ENCODE results near the gene ACSL5.
A peak's percentile ranks its signal among the peaks of the same experiment; 100 is the strongest.
"Not testable (repeated sequence)": the region's sequence is repeated elsewhere in the genome, so short reads cannot be mapped to it uniquely, and the experiment has no call there.

Gene ACSL5

GRCh38 chr10:112448888-112449287, 75.0 kb downstream of the ACSL5 start:
- no peak overlapping the region for H3K4me3 ChIP-seq (replicated peaks; ENCODE audit: low read depth, low read length)

GRCh38 chr10:112454910-112455779, 81.2 kb downstream of the ACSL5 start:
- TF ChIP-seq CTCF (IDR thresholded peaks at IDR 0.05; ENCODE audit: insufficient read depth, low read length, poor library complexity, severe bottlenecking), result no peak
- DNase-seq (ENCODE audit: extremely low read depth, insufficient read length), result no peak
- Histone ChIP-seq H3K27me3 (replicated peaks; ENCODE audit: control insufficient read depth, insufficient read depth, low read length) (no peaks in the 10 kb centered on the region), H3K36me3 (ENCODE audit: control insufficient read depth, insufficient read depth, low read length) (no peaks in the 10 kb centered on the region), H3K4me3 (replicated peaks; ENCODE audit: low read depth, low read length) (no peak overlapping the region)

More at GRCh38 chr10:112448888-112449287, 75.0 kb downstream of the ACSL5 start:
- DNase-seq (ENCODE audit: extremely low read depth, insufficient read length), result no peak
- Histone ChIP-seq H3K27me3 (replicated peaks; ENCODE audit: control insufficient read depth, insufficient read depth, low read length) (no peaks in the 10 kb centered on the region), H3K36me3 (ENCODE audit: control insufficient read depth, insufficient read depth, low read length) (no peaks in the 10 kb centered on the region)
- no peak for TF ChIP-seq CTCF (IDR thresholded peaks at IDR 0.05; ENCODE audit: insufficient read depth, low read length, poor library complexity, severe bottlenecking)

- no peak for DNase-seq (ENCODE audit: extremely low read depth, insufficient read length)
- no peaks in the 10 kb centered on the region for H3K27me3 ChIP-seq (replicated peaks; ENCODE audit: control insufficient read depth, insufficient read depth, low read length)
- H3K36me3 ChIP-seq (ENCODE audit: control insufficient read depth, insufficient read depth, low read length), result no peaks in the 10 kb centered on the region
Observed at GRCh38 chr10:112456533-112456932, 82.6 kb downstream of the ACSL5 start.

GRCh38 chr10:112460366-112460765, 86.5 kb downstream of the ACSL5 start:
- H3K36me3 ChIP-seq (ENCODE audit: control insufficient read depth, insufficient read depth, low read length), result peaks cover 2% of the 10 kb centered on the region
- no peak overlapping the region for H3K4me3 ChIP-seq (replicated peaks; ENCODE audit: low read depth, low read length)
- no peaks in the 10 kb centered on the region for H3K27me3 ChIP-seq (replicated peaks; ENCODE audit: control insufficient read depth, insufficient read depth, low read length)
- DNase-seq (ENCODE audit: extremely low read depth, insufficient read length), result no peak
- no peak for TF ChIP-seq CTCF (IDR thresholded peaks at IDR 0.05; ENCODE audit: insufficient read depth, low read length, poor library complexity, severe bottlenecking)

More at GRCh38 chr10:112456533-112456932, 82.6 kb downstream of the ACSL5 start:
- peak; percentile 44 for TF ChIP-seq CTCF (IDR thresholded peaks at IDR 0.05; ENCODE audit: insufficient read depth, low read length, poor library complexity, severe bottlenecking)
- no peak overlapping the region for H3K4me3 ChIP-seq (replicated peaks; ENCODE audit: low read depth, low read length)

GRCh38 chr10:112461029-112461887, 87.3 kb downstream of the ACSL5 start:
- H3K36me3 ChIP-seq (ENCODE audit: control insufficient read depth, insufficient read depth, low read length), result peaks cover 2% of the 10 kb centered on the region
- no peak for DNase-seq (ENCODE audit: extremely low read depth, insufficient read length)
- no peak for TF ChIP-seq CTCF (IDR thresholded peaks at IDR 0.05; ENCODE audit: insufficient read depth, low read length, poor library complexity, severe bottlenecking)

GRCh38 chr10:112464074-112464473, 90.2 kb downstream of the ACSL5 start:
- not testable (repeated sequence) for DNase-seq (ENCODE audit: extremely low read depth, insufficient read length); H3K27me3 ChIP-seq (replicated peaks; ENCODE audit: control insufficient read depth, insufficient read depth, low read length); H3K36me3 ChIP-seq (ENCODE audit: control insufficient read depth, insufficient read depth, low read length); H3K4me3 ChIP-seq (replicated peaks; ENCODE audit: low read depth, low read length)

More at GRCh38 chr10:112461029-112461887, 87.3 kb downstream of the ACSL5 start:
- Histone ChIP-seq H3K27me3 (replicated peaks; ENCODE audit: control insufficient read depth, insufficient read depth, low read length) (no peaks in the 10 kb centered on the region), H3K4me3 (replicated peaks; ENCODE audit: low read depth, low read length) (no peak overlapping the region)
